GM12865 (cell line): ENCODE data around the gene DEDD2.

Experiments used
- DNase-seq: peaks from one replicate; pipeline ENCODE4 v3.0.0; 2010; ENCODE audit warnings: low read depth
- H3K4me3 ChIP-seq: 2 replicates; pipeline ENCODE4 v1.5.1; 2011; ENCODE audit warnings: mild to moderate bottlenecking, low read depth, low read length, control low read depth
- TF ChIP-seq, protein P1 (sequence below): IDR thresholded peaks from 2 replicates; pipeline ENCODE4 v1.5.1; 2011; ENCODE audit warnings: low read length, control low read depth, low read depth, inconsistent platforms; ENCODE audit not compliant: insufficient read depth; ENCODE audit errors: missing control alignments

DEDD2 gene

DNA sequence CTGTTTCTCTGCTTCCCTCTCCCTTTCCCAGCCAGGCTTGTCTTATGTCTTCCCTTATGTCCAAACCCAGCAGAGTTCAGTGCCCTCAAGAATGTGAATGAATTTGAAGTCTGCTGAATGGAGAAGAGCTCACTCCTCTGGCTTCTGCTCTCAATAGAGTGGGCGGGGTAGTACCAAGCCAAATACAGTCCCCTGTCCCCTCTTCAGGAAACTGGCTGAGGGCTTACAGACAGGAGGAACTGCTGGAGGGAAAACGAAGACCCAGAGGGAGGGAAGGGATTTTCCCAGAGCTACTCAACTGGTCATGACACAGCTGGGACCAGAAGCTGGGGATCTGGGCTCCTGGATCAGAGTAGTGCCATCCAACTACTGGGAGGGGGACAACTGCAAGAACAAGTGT is 52.3 kb downstream of the DEDD2 start:
- no peak for DNase-seq
- no peak overlapping the region for H3K4me3 ChIP-seq
- TF ChIP-seq, protein P1, sequence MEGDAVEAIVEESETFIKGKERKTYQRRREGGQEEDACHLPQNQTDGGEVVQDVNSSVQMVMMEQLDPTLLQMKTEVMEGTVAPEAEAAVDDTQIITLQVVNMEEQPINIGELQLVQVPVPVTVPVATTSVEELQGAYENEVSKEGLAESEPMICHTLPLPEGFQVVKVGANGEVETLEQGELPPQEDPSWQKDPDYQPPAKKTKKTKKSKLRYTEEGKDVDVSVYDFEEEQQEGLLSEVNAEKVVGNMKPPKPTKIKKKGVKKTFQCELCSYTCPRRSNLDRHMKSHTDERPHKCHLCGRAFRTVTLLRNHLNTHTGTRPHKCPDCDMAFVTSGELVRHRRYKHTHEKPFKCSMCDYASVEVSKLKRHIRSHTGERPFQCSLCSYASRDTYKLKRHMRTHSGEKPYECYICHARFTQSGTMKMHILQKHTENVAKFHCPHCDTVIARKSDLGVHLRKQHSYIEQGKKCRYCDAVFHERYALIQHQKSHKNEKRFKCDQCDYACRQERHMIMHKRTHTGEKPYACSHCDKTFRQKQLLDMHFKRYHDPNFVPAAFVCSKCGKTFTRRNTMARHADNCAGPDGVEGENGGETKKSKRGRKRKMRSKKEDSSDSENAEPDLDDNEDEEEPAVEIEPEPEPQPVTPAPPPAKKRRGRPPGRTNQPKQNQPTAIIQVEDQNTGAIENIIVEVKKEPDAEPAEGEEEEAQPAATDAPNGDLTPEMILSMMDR, result no peak

DNA sequence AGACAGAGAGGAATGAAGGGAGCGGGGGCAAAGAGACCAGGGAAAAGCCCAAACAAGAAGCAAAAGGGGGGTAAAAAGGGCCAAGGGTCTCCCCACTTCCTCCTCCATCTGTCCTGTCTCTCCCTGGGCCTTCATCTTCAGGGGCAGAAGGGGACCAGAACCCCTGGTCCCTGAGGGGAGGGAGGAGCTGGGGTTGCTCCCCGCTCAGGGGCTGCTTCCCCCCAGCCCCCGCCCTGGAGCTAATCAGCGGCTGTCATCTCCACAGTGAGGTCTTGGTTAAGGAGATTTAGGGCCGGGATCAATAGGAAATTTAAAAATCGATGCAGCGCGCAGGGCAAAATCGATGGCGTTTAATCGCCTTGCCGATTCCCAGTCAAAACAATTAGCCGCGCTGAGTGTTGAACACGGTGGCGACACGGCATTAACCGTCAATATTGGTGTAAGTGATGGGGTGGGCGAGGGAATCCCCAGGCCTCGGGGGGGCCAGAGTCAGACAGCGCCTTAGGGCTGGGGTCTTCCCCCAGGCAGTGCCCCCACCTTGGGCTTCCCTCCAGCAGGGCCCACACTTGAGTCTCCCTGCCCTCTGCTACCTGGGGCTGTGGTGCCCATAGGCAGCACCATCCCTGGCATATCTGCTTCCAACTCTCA is 55.7 kb downstream of the DEDD2 start:
- H3K4me3 ChIP-seq, result no peak overlapping the region
- DNase-seq, result no peak
- TF ChIP-seq, protein P1, result no peak

DNA sequence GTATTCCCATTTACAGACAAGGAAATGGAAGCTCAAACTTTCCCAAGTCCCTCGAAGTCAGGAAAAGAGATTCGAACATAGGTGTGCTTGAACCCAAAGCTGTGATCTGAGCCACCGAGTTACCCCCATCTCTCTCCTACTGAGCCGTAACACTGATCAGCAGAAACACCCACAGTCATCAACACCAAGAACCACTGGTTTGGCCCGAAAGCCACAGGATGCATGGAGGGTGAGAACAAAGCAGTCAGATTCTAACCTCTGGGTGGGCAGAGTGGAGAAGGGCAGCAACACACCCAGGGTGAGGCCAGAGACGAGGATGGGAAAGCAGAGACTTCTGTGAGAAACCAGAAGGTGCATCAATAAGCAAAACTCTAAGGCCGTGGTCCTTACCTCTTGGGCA is 57.5 kb downstream of the DEDD2 start:
- DNase-seq, result no peak
- no peak overlapping the region for H3K4me3 ChIP-seq
- TF ChIP-seq, protein P1, result no peak

GRCh38 chr19:42158926-42159325 is 58.6 kb downstream of the DEDD2 start:
- no peak overlapping the region for H3K4me3 ChIP-seq
- TF ChIP-seq, protein P1, result no peak
- DNase-seq, result no peak

GRCh38 chr19:42156571-42156970 is 60.9 kb downstream of the DEDD2 start:
- DNase-seq, result no peak
- TF ChIP-seq, protein P1, result no peak
- H3K4me3 ChIP-seq, result no peak overlapping the region

DNA sequence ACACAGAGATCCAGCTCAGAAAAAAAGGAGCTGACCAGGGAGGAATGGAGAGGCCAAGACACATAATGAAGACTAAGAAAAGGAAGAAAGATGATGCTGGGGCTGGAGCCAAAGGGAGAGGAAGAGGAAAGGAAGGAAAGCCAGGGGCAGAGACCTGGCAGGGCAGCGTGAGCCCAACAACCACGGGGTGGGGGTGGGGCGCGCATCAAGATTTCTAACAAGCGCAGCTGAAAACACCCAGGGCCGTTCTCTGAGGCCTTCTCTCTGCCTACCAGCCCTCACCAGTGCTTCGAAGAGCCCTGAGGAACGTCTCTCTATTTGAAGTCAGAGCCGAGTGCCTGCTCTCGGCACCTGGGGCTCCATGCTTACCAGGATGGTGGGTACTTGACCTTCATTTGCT is 61.7 kb downstream of the DEDD2 start:
- no peak for DNase-seq
- H3K4me3 ChIP-seq, result no peak overlapping the region
- TF ChIP-seq, protein P1, result no peak

- DNase-seq, result peak; percentile 6
- TF ChIP-seq, protein P1, result no peak
- H3K4me3 ChIP-seq, result no peak overlapping the region
Measured at GRCh38 chr19:42154471-42155323, 62.8 kb downstream of the DEDD2 start.
